Right lobe of liver (tissue), 6 donors: ENCODE data around the gene MAP2. TPM values are rescaled to one million over a fixed set of nuclear protein-coding genes. Genes with fewer than 3 reads are reported as not detected.

Experiments used
- ATAC-seq, 4 donors: fragments of 200-7000 bp; cut with Tn5 transposase; one replicate each; pipeline ENCODE4 v1.9.1; 2020; ENCODE audit warnings: mild to moderate bottlenecking in 4 of 4, moderate library complexity in 4 of 4
- DNase-seq, 3 donors: peaks; one replicate each; pipeline ENCODE4 v3.0.0-alpha.2; 2020
- H3K27ac ChIP-seq, 3 donors: fragments of 200-600 bp; one replicate each; pipeline ENCODE4 v1.8.0; 2022
- H3K27me3 ChIP-seq, 2 donors: fragments of 200-600 bp; one replicate each; pipeline ENCODE4 v1.8.0; 2022
- H3K36me3 ChIP-seq, 4 donors: fragments of 200-600 bp; sonication (generic) in 1 of 4; one replicate each; pipeline versions ENCODE4 v1.5.1 to v1.8.0; 2017 to 2022; ENCODE audit warnings: control low read depth in 1 of 4
- H3K4me1 ChIP-seq, 4 donors: fragments of 200-600 bp; sonication (generic) in 1 of 4; one replicate each; pipeline versions ENCODE4 v1.5.1 to v1.8.0; 2017 to 2022; ENCODE audit warnings: control low read depth in 1 of 4
- H3K4me3 ChIP-seq, 3 donors: fragments of 200-600 bp; one replicate each; pipeline ENCODE4 v1.8.0; 2022
- H3K9me3 ChIP-seq, 4 donors: fragments of 200-600 bp; sonication (generic) in 1 of 4; one replicate each; pipeline versions ENCODE4 v1.5.1 to v1.8.0; 2017 to 2022; ENCODE audit warnings: control low read depth in 1 of 4
- POLR2A ChIP-seq: fragments of 450-650 bp; IDR thresholded peaks from one replicate; pipeline ENCODE4 v1.6.1; 2017; ENCODE audit warnings: antibody characterized with exemption, mild to moderate bottlenecking
- WGBS: methylation state at CpG from one replicate; pipeline ENCODE4 v1.1.6; 2018; ENCODE audit warnings: low coverage, low lambda C conversion rate; ENCODE audit not compliant: insufficient coverage; ENCODE audit errors: missing lambda C conversion rate; 5-methylcytosine and 5-hydroxymethylcytosine counted together
- intact Hi-C, 2 donors: fragments of 100-400 bp; cut with DNase I; formaldehyde crosslinking; loops; one replicate each; pipeline versions ENCODE4 v1.11.2 to v1.14.1; 2022
- total RNA-seq, 6 experiments: library from RNA; depleted of rRNA in 2 of 6; stranded (reverse); fragments of >200 nt in 2 of 6; fragmentation: NEBNext Ultra II Directional in 3 of 6; extraction: Animal tissue kit (Norgen Biotek cat#: 25700) in 3 of 6; gene quantifications; one replicate each; pipeline versions ENCODE4 v1.1.0 to v1.2.4, GENCODE V29; 2016 to 2023
- TF ChIP-seq, protein P1 (sequence below), 4 donors: fragments of 200-600 bp in 3 of 4; fragments of 450-650 bp in 1 of 4; IDR thresholded peaks; one replicate each; pipeline versions ENCODE4 v1.5.1 to v1.8.0; 2016 to 2022; ENCODE audit warnings: antibody characterized with exemption in 4 of 4, mild to moderate bottlenecking in 2 of 4
- donor health status: DM: no; HTN: yes; CAD: no.
- donor health status: DM: no; HTN: no; CAD: no.
- donor health status: DM: no; HTN: no; CAD: no.
- donor health status: DM: no; HTN: yes; CAD: no.
- donor health status: DM: no; HTN: yes; CAD: no.

The MAP2 gene
- total RNA-seq, 6 experiments from 2014 or later = 2.0 to 11.4 (median 3.6) TPM

DNA sequence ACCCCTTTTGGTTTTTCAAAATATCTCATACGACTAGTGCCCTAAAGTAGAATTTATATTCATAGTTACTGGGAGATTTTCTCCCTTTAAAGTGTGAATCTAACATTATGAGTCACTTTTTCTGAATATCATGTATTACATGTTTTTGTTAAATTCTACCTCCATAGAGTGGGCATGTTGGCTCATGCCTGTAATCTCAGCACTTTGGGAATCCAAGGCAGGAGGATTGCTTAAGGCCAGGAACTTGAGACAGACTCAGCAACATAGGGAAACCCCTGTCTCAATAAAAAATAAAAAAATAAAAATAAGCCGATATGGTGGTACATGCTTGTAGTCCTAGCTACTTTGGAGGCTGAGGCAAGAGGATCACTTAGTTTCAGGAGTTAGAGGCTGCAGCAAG, 302.5 kb downstream of the MAP2 start:
- Histone ChIP-seq H3K4me1 (no peaks in the 10 kb centered on the region), H3K9me3 (no peaks in the 10 kb centered on the region), H3K27ac (no peak overlapping the region), H3K27me3 (no peaks in the 10 kb centered on the region), H3K36me3 (no peaks in the 10 kb centered on the region), H3K4me3 (no peak overlapping the region)
- intact Hi-C loops = no loop called here
- no peak for DNase-seq
- ATAC-seq = no peak
- no peak for TF ChIP-seq POLR2A
- TF ChIP-seq, protein P1, sequence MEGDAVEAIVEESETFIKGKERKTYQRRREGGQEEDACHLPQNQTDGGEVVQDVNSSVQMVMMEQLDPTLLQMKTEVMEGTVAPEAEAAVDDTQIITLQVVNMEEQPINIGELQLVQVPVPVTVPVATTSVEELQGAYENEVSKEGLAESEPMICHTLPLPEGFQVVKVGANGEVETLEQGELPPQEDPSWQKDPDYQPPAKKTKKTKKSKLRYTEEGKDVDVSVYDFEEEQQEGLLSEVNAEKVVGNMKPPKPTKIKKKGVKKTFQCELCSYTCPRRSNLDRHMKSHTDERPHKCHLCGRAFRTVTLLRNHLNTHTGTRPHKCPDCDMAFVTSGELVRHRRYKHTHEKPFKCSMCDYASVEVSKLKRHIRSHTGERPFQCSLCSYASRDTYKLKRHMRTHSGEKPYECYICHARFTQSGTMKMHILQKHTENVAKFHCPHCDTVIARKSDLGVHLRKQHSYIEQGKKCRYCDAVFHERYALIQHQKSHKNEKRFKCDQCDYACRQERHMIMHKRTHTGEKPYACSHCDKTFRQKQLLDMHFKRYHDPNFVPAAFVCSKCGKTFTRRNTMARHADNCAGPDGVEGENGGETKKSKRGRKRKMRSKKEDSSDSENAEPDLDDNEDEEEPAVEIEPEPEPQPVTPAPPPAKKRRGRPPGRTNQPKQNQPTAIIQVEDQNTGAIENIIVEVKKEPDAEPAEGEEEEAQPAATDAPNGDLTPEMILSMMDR (IDR thresholded peaks at IDR 0.05) = no peak
- 77% methylated on average over 2 of the region's 2 CpGs for WGBS

DNA sequence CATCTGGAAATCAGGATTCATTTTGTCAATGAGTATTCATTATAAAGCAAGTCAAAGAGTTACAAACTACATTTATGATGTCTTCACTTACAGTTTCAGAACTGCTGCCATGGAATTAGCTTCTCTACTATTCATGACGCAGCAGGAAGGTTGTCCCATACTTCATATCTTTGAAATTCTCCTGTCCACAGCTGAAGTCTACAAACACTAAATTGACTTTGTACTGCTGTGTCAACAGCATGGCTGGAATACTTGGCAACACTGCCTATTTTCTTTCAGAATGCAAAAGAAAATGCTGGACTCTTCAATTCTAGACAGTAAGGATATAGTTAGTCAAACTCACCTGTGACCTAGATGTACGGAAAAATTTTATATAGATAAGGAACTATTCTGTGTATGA, 303.2 kb downstream of the MAP2 start:
- intact Hi-C loops = no loop called here
- no peaks in the 10 kb centered on the region for H3K4me1 ChIP-seq
- ATAC-seq = no peak
- DNase-seq = no peak
- no peaks in the 10 kb centered on the region for H3K36me3 ChIP-seq
- TF ChIP-seq POLR2A = no peak
- TF ChIP-seq, protein P1 (IDR thresholded peaks at IDR 0.05) = no peak
- H3K9me3 ChIP-seq = no peaks in the 10 kb centered on the region
- H3K27ac ChIP-seq = no peak overlapping the region
- 34% methylated on average over 2 of the region's 2 CpGs for WGBS
- no peaks in the 10 kb centered on the region for H3K27me3 ChIP-seq
- H3K4me3 ChIP-seq = no peak overlapping the region

DNA sequence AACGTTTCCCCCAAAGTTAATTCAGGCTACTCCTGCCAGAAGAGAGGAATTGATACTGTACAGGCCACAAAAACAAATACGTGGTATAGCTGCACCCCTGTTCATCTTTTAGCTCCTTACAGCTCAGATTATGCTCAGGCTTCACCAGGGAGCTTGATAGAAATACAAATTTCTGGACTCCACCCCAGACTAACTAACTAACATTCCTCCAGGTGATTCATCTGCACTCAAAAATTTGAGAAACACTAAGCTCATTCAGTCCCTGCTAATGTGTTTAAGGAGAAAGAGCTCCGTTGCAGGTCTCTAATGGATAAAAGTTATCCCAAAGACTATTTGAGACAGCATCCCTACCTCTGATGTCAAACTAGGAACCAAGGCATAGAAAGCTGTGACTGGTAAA, 311.0 kb downstream of the MAP2 start:
- Histone ChIP-seq H3K4me3 (no peak overlapping the region), H3K4me1 (no peaks in the 10 kb centered on the region), H3K9me3 (no peaks in the 10 kb centered on the region), H3K36me3 (no peaks in the 10 kb centered on the region), H3K27ac (no peak overlapping the region), H3K27me3 (no peaks in the 10 kb centered on the region)
- DNase-seq (no peak), ATAC-seq (no peak)
- 38% methylated on average over 3 of the region's 3 CpGs for WGBS
- TF ChIP-seq, protein P1 (IDR thresholded peaks at IDR 0.05) = no peak
- TF ChIP-seq POLR2A = no peak
- intact Hi-C loops = no loop called here

DNA sequence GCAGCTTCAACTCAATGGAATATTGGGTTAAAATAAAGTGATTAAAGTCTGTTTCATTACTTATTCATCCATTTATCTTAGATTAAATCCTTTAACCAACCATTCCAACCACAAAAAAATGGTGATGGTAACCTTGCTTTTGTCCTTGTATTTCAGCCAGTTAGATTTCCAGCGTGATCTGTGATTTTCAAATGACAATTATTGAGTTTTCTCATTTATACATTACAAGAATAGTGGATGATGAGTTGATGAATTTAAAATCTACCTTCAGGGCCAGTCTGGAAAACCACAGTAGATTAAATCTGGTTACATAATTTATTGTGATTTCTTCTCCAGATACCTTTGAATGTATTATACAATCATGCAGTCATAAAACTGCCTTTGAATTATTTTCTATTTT, 318.1 kb downstream of the MAP2 start:
- Histone ChIP-seq H3K4me1 (no peaks in the 10 kb centered on the region), H3K9me3 (no peaks in the 10 kb centered on the region), H3K36me3 (no peaks in the 10 kb centered on the region), H3K4me3 (no peak overlapping the region), H3K27me3 (no peaks in the 10 kb centered on the region), H3K27ac (no peak overlapping the region)
- 38% methylated on average over 1 of the region's 1 CpG for WGBS
- DNase-seq = no peak
- ATAC-seq = no peak
- TF ChIP-seq, protein P1 (IDR thresholded peaks at IDR 0.05) = no peak
- TF ChIP-seq POLR2A = no peak
- intact Hi-C loops = no loop called here

DNA sequence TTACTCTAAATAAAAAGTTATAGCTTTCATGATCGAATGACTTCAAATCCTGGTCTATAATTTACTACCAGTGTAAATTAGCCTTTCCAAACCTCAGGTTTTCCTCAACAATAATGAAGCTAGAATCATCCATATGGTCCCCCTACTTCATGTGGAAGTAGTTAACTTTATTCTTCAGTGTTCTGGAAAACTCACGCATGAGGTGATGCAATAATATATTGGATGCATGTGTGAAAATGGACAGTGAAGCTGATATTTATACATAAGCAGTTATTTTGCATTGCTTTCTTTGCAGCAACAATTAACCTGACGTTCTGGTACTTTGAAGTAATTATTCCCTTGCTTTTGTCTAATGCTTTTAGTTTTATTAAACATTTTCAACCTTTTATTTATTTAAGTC, 329.2 kb downstream of the MAP2 start:
- no peaks in the 10 kb centered on the region for H3K4me1 ChIP-seq
- DNase-seq (no peak), ATAC-seq (no peak)
- no peaks in the 10 kb centered on the region for H3K27me3 ChIP-seq
- no peaks in the 10 kb centered on the region for H3K36me3 ChIP-seq
- TF ChIP-seq, protein P1 (IDR thresholded peaks at IDR 0.05) = no peak
- no peak for TF ChIP-seq POLR2A
- no peak overlapping the region for H3K27ac ChIP-seq
- intact Hi-C loops = no loop called here
- no peaks in the 10 kb centered on the region for H3K9me3 ChIP-seq
- H3K4me3 ChIP-seq = no peak overlapping the region
- WGBS = 25% methylated on average over 3 of the region's 3 CpGs
